HCT116 (cell line): ENCODE results near the gene SPEN. TPM values are rescaled to one million over a fixed set of nuclear protein-coding genes. Genes with fewer than 3 reads are reported as not detected.

Experiments
- ATAC-seq: fragments of 200-7000 bp; cut with Tn5 transposase; 2 replicates; pipeline ENCODE4 v1.9.1; 2020; ENCODE audit warnings: mild to moderate bottlenecking, moderate library complexity
- BruUV-seq: library from RNA; stranded (reverse); fragments of 400-500 nt; replicated peaks from 2 replicates; lab custom pipeline; 2021; lab: Mats Ljungman, UMichigan
- CTCF ChIA-PET: fragments of 300-600 bp; sonication (Branson Sonifier 250); formaldehyde crosslinking; loops from one replicate; lab custom pipeline; 2021; ENCODE audit warnings: antibody characterized with exemption; lab: Charles Lee
- POLR2A ChIA-PET: fragments of 300-600, 350-600 bp; sonication (Branson Sonifier 250); formaldehyde crosslinking; loops from one replicate; lab custom pipeline; 2021; ENCODE audit warnings: antibody characterized with exemption; lab: Charles Lee
- RAD21 ChIA-PET, 2 experiments: fragments of 300-600 bp; sonication (Branson Sonifier 250); formaldehyde crosslinking; loops; one replicate each; lab custom pipeline; 2023; ENCODE audit warnings: low total read pairs in 2 of 2; ENCODE audit not compliant: uncharacterized antibody in 2 of 2, unreplicated experiment in 2 of 2, low non-redundant PET in 1 of 2; lab: Charles Lee
- DNase-seq: peaks from one replicate; pipeline ENCODE4 v3.0.0-alpha.2; 2010; ENCODE audit warnings: low read depth, low spot score
- H2AFZ ChIP-seq: fragments of 200-600 bp; shearing (Covaris generic), sonication (generic); 2 replicates; pipeline ENCODE4 v1.6.1; 2017; ENCODE audit warnings: low read depth, mixed run types, mixed read lengths, antibody characterized with exemption, low read length; ENCODE audit not compliant: poor library complexity, severe bottlenecking
- H3K27ac ChIP-seq: 2 replicates; pipeline ENCODE4 v1.5.1; 2012; ENCODE audit warnings: low read depth, low read length
- H3K27me3 ChIP-seq: fragments of 200-600 bp; sonication (generic); 2 replicates; pipeline ENCODE4 v1.6.1; 2016; ENCODE audit warnings: mixed run types, low read length, mixed read lengths; ENCODE audit not compliant: insufficient read depth
- H3K36me3 ChIP-seq, 2 experiments: fragments of 200-500 bp in 1 of 2; fragments of 200-600 bp in 1 of 2; sonication (Bioruptor generic) in 1 of 2; sonication (generic) in 1 of 2; 2 replicates each; pipeline versions ENCODE4 v1.5.1 to v1.6.1; 2014 to 2016; ENCODE audit warnings: low read length in 2 of 2, inconsistent platforms in 1 of 2, mixed read lengths in 1 of 2, mixed run types in 1 of 2; ENCODE audit not compliant: insufficient read depth in 2 of 2, control insufficient read depth in 1 of 2
- H3K4me1 ChIP-seq, 2 experiments: fragments of 200-600 bp in 1 of 2; sonication (generic) in 1 of 2; 2 replicates each; pipeline versions ENCODE4 v1.5.1 to v1.6.1; 2012 to 2017; ENCODE audit warnings: low read length in 2 of 2, inconsistent platforms in 1 of 2, mild to moderate bottlenecking in 1 of 2, mixed read lengths in 1 of 2, mixed run types in 1 of 2, moderate library complexity in 1 of 2; ENCODE audit not compliant: insufficient read depth in 2 of 2, control insufficient read depth in 1 of 2
- H3K4me2 ChIP-seq: fragments of 200-600 bp; sonication (generic); 2 replicates; pipeline ENCODE4 v1.6.1; 2017; ENCODE audit warnings: mixed run types, low read length, mixed read lengths
- H3K4me3 ChIP-seq, 2 experiments: fragments of 200-600 bp in 1 of 2; sonication (generic) in 1 of 2; replicated peaks in 1 of 2; 2 replicates each; pipeline ENCODE4 v1.5.1; 2011 to 2016; ENCODE audit warnings: low read length in 2 of 2, control low read depth in 1 of 2, low read depth in 1 of 2, mild to moderate bottlenecking in 1 of 2, mixed read lengths in 1 of 2, mixed run types in 1 of 2
- H3K79me2 ChIP-seq: fragments of 200-600 bp; sonication (generic); 2 replicates; pipeline ENCODE4 v1.6.1; 2017; ENCODE audit warnings: mild to moderate bottlenecking, mixed run types, low read length, moderate library complexity, mixed read lengths; ENCODE audit not compliant: insufficient read depth
- H3K9ac ChIP-seq: fragments of 200-600 bp; sonication (generic); 2 replicates; pipeline ENCODE4 v1.6.1; 2016; ENCODE audit warnings: low read length, mixed read lengths
- H3K9me2 ChIP-seq: fragments of 200-600 bp; sonication (generic), shearing (Covaris generic); 2 replicates; pipeline ENCODE4 v1.6.1; 2017; ENCODE audit warnings: mixed run types, mild to moderate bottlenecking, moderate library complexity; ENCODE audit not compliant: insufficient read depth
- H3K9me3 ChIP-seq, 2 experiments: fragments of 200-500 bp in 1 of 2; fragments of 200-600 bp in 1 of 2; sonication (Bioruptor generic) in 1 of 2; sonication (generic) in 1 of 2; 2 replicates each; pipeline ENCODE4 v1.6.1; 2014 to 2017; ENCODE audit warnings: low read length in 2 of 2, mixed read lengths in 2 of 2, inconsistent platforms in 1 of 2, low read depth in 1 of 2, mild to moderate bottlenecking in 1 of 2, mixed run types in 1 of 2, moderate library complexity in 1 of 2; ENCODE audit not compliant: control insufficient read depth in 1 of 2, insufficient read depth in 1 of 2
- H4K20me1 ChIP-seq: fragments of 200-600 bp; sonication (generic), shearing (Covaris generic); 2 replicates; pipeline ENCODE4 v1.6.1; 2017; ENCODE audit warnings: mixed run types, mild to moderate bottlenecking, moderate library complexity; ENCODE audit not compliant: insufficient read depth
- EGR1 ChIP-seq: IDR thresholded peaks from 2 replicates; pipeline ENCODE4 v1.6.1; 2012; ENCODE audit warnings: low read depth
- EZH2 ChIP-seq: fragments of 200-600 bp; sonication (generic); IDR thresholded peaks from 2 replicates; pipeline ENCODE4 v1.6.1; 2017; ENCODE audit warnings: antibody characterized with exemption, mixed run types
- JUND ChIP-seq: IDR thresholded peaks from 2 replicates; pipeline ENCODE4 v1.6.1; 2012
- POLR2A ChIP-seq: IDR thresholded peaks from 2 replicates; pipeline ENCODE4 v1.7.0; 2011; ENCODE audit warnings: borderline replicate concordance; ENCODE audit not compliant: insufficient read depth, insufficient read length; ENCODE audit errors: extremely low read depth
- RAD21 ChIP-seq: IDR thresholded peaks from 2 replicates; pipeline ENCODE4 v1.6.1; 2012; ENCODE audit warnings: low read depth, mild to moderate bottlenecking
- REST ChIP-seq: IDR thresholded peaks from 2 replicates; pipeline ENCODE4 v1.6.1; 2012; ENCODE audit warnings: low read depth
- TCF7L2 ChIP-seq: IDR thresholded peaks from 2 replicates; pipeline ENCODE4 v1.7.0; 2011; ENCODE audit warnings: borderline replicate concordance, inconsistent platforms; ENCODE audit not compliant: insufficient read depth, insufficient read length; ENCODE audit errors: extremely low read depth
- YY1 ChIP-seq: IDR thresholded peaks from 2 replicates; pipeline ENCODE4 v1.6.1; 2011; ENCODE audit warnings: low read length, low read depth, moderate library complexity, mild to moderate bottlenecking; ENCODE audit not compliant: insufficient replicate concordance; ENCODE audit errors: extremely low read depth
- intact Hi-C: fragments of 100-400 bp; cut with micrococcal nuclease; formaldehyde crosslinking; loops from 2 replicates; pipeline ENCODE4 v1.10.0; 2022
- total RNA-seq: library from RNA; stranded (reverse); gene quantifications from one replicate; pipeline ENCODE4 v1.2.1, GENCODE V29; 2021; ENCODE audit not compliant: unreplicated experiment

Gene SPEN
- total RNA-seq, 1 experiment from 2014 or later = 58.6 TPM

- no TSS peak for BruUV-seq
- Histone ChIP-seq H3K4me1 (peaks cover 0 to 4% of the 10 kb centered on the region in 2 experiments; a peak in 1 of 4 replicates), H3K4me3 (no peak overlapping the region), H2AFZ (no peak overlapping the region), H3K9me2 (no peaks in the 10 kb centered on the region), H3K27ac (no peak overlapping the region), H3K9me3 (no peaks in the 10 kb centered on the region), H3K27me3 (no peaks in the 10 kb centered on the region), H3K9ac (no peak overlapping the region), H4K20me1 (no peaks in the 10 kb centered on the region), H3K79me2 (peaks cover 51% of the 10 kb centered on the region), H3K4me2 (no peak overlapping the region), H3K36me3 (peaks cover 41 to 60% of the 10 kb centered on the region in 2 experiments)
- intact Hi-C loops = no loop called here
- no peak for ATAC-seq
- RAD21 ChIA-PET = no interaction called here
- no peak for DNase-seq
- CTCF ChIA-PET = no interaction called here
- TF ChIP-seq RAD21 (no peak), EZH2 (no peak), TCF7L2 (no peak), POLR2A (no peak), YY1 (no peak), EGR1 (no peak), REST (no peak), JUND (no peak)
- POLR2A ChIA-PET = no interaction called here
Observed at GRCh38 chr1:15928971-15929965, 81.8 kb downstream of the SPEN start.
